ENCODE measurements around the gene MFF.
"Not testable (repeated sequence)": the region's sequence is repeated elsewhere in the genome, so short reads cannot be mapped to it uniquely, and the experiment has no call there.

The MFF gene

GRCh38 chr2:227348324-227348723, 23.3 kb downstream of the MFF start:
- no peak for TF ChIP-seq CTCF (IDR thresholded peaks at IDR 0.05; ENCODE audit: low read depth, low read length)
- no peaks in the 10 kb centered on the region for H3K9me3 ChIP-seq (ENCODE audit: severe bottlenecking)
- H3K27ac ChIP-seq = no peak overlapping the region
- DNase-seq = no peak
- H3K4me3 ChIP-seq (ENCODE audit: low read depth, low read length) = no peak overlapping the region
- no peaks in the 10 kb centered on the region for H3K27me3 ChIP-seq (ENCODE audit: insufficient read depth, low read depth, severe bottlenecking)
- H3K36me3 ChIP-seq = no peaks in the 10 kb centered on the region

GRCh38 chr2:227349989-227350612, 25.1 kb downstream of the MFF start:
- no peaks in the 10 kb centered on the region for H3K9me3 ChIP-seq (ENCODE audit: severe bottlenecking)
- H3K36me3 ChIP-seq = no peaks in the 10 kb centered on the region
- DNase-seq = no peak
- no peaks in the 10 kb centered on the region for H3K27me3 ChIP-seq (ENCODE audit: insufficient read depth, low read depth, severe bottlenecking)
- H3K27ac ChIP-seq = no peak overlapping the region
- H3K4me3 ChIP-seq (ENCODE audit: low read depth, low read length) = no peak overlapping the region
- TF ChIP-seq CTCF (IDR thresholded peaks at IDR 0.05; ENCODE audit: low read depth, low read length) = no peak

- H3K36me3 ChIP-seq = peaks cover 6% of the 10 kb centered on the region; the same call in 1 of the 2 replicates
- no peaks in the 10 kb centered on the region for H3K27me3 ChIP-seq (ENCODE audit: insufficient read depth, low read depth, severe bottlenecking)
- no peak overlapping the region for H3K27ac ChIP-seq
- H3K9me3 ChIP-seq (ENCODE audit: severe bottlenecking) = no peaks in the 10 kb centered on the region
- TF ChIP-seq CTCF (IDR thresholded peaks at IDR 0.05; ENCODE audit: low read depth, low read length) = no peak
- no peak for DNase-seq
- no peak overlapping the region for H3K4me3 ChIP-seq (ENCODE audit: low read depth, low read length)
Observed at GRCh38 chr2:227351639-227352038, 26.6 kb downstream of the MFF start.

GRCh38 chr2:227360351-227360750, 35.3 kb downstream of the MFF start:
- no peak for TF ChIP-seq CTCF (IDR thresholded peaks at IDR 0.05; ENCODE audit: low read depth, low read length)
- no peak overlapping the region for H3K4me3 ChIP-seq (ENCODE audit: low read depth, low read length)
- no peak overlapping the region for H3K27ac ChIP-seq
- no peak for DNase-seq
- H3K9me3 ChIP-seq (ENCODE audit: severe bottlenecking) = no peaks in the 10 kb centered on the region
- H3K27me3 ChIP-seq (ENCODE audit: insufficient read depth, low read depth, severe bottlenecking) = no peaks in the 10 kb centered on the region
- H3K36me3 ChIP-seq = peaks cover 10% of the 10 kb centered on the region

- no peak for TF ChIP-seq CTCF (IDR thresholded peaks at IDR 0.05; ENCODE audit: low read depth, low read length)
- DNase-seq = no peak
Observed at GRCh38 chr2:227363756-227364155, 38.7 kb downstream of the MFF start.

GRCh38 chr2:227364585-227365263, 39.7 kb downstream of the MFF start:
- DNase-seq, H3K27ac ChIP-seq: not testable (repeated sequence)

More at GRCh38 chr2:227363756-227364155, 38.7 kb downstream of the MFF start:
- no peaks in the 10 kb centered on the region for H3K9me3 ChIP-seq (ENCODE audit: severe bottlenecking)
- peaks cover 4% of the 10 kb centered on the region for H3K36me3 ChIP-seq
- no peak overlapping the region for H3K4me3 ChIP-seq (ENCODE audit: low read depth, low read length)
- H3K27me3 ChIP-seq (ENCODE audit: insufficient read depth, low read depth, severe bottlenecking) = no peaks in the 10 kb centered on the region
- no peak overlapping the region for H3K27ac ChIP-seq

More at GRCh38 chr2:227364585-227365263, 39.7 kb downstream of the MFF start:
- H3K9me3 ChIP-seq (ENCODE audit: severe bottlenecking); H3K36me3 ChIP-seq; H3K4me3 ChIP-seq (ENCODE audit: low read depth, low read length); H3K27me3 ChIP-seq (ENCODE audit: insufficient read depth, low read depth, severe bottlenecking): not testable (repeated sequence)

Data from WERI-Rb-1 (cell line).